ENCODE results near the gene CTNNA1.
"Not testable (repeated sequence)": the region's sequence is repeated elsewhere in the genome, so short reads cannot be mapped to it uniquely, and the experiment has no call there.

CTNNA1 gene

DNA sequence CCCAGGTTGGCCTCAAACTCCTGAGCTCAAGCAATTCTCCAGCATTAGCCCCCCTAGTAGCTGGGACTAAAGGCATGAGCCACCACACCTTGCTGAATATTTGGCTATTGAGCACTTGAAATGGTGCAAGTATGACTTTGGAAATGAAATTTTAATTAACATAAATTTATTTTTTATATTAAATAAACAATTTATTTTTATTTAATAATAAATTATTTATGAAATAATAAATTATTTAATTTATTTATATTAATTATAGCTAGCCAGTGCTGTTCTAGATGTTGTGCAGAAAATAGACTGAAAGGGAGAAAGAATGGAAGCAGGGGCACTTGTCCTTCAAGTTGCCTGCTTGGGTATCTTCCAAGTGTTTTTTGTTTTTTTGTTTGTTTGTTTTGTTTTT lies 40.0 kb upstream of the CTNNA1 start:
- no peak overlapping the region for H3K27ac Mint-ChIP-seq
- TF ChIP-seq, protein P1, sequence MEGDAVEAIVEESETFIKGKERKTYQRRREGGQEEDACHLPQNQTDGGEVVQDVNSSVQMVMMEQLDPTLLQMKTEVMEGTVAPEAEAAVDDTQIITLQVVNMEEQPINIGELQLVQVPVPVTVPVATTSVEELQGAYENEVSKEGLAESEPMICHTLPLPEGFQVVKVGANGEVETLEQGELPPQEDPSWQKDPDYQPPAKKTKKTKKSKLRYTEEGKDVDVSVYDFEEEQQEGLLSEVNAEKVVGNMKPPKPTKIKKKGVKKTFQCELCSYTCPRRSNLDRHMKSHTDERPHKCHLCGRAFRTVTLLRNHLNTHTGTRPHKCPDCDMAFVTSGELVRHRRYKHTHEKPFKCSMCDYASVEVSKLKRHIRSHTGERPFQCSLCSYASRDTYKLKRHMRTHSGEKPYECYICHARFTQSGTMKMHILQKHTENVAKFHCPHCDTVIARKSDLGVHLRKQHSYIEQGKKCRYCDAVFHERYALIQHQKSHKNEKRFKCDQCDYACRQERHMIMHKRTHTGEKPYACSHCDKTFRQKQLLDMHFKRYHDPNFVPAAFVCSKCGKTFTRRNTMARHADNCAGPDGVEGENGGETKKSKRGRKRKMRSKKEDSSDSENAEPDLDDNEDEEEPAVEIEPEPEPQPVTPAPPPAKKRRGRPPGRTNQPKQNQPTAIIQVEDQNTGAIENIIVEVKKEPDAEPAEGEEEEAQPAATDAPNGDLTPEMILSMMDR (IDR thresholded peaks at IDR 0.05) = no peak
- peaks cover 7% of the 10 kb centered on the region for H3K27me3 Mint-ChIP-seq (ENCODE audit: low read depth, poor library complexity)
- no peaks in the 10 kb centered on the region for H3K9me3 Mint-ChIP-seq
- DNase-seq = no peak
- peaks cover 24% of the 10 kb centered on the region for H3K4me1 Mint-ChIP-seq
- no peak overlapping the region for H3K4me3 Mint-ChIP-seq
- no peaks in the 10 kb centered on the region for H3K36me3 Mint-ChIP-seq (ENCODE audit: low read depth)

GRCh38 chr5:138714694-138715093 lies 38.5 kb upstream of the CTNNA1 start:
- H3K4me3 Mint-ChIP-seq = no peak overlapping the region
- H3K9me3 Mint-ChIP-seq = no peaks in the 10 kb centered on the region
- no peak for DNase-seq
- peaks cover 11% of the 10 kb centered on the region for H3K4me1 Mint-ChIP-seq
- peaks cover 7% of the 10 kb centered on the region for H3K27me3 Mint-ChIP-seq (ENCODE audit: low read depth, poor library complexity)
- TF ChIP-seq, protein P1 (IDR thresholded peaks at IDR 0.05) = no peak
- no peak overlapping the region for H3K27ac Mint-ChIP-seq
- H3K36me3 Mint-ChIP-seq (ENCODE audit: low read depth) = no peaks in the 10 kb centered on the region

DNA sequence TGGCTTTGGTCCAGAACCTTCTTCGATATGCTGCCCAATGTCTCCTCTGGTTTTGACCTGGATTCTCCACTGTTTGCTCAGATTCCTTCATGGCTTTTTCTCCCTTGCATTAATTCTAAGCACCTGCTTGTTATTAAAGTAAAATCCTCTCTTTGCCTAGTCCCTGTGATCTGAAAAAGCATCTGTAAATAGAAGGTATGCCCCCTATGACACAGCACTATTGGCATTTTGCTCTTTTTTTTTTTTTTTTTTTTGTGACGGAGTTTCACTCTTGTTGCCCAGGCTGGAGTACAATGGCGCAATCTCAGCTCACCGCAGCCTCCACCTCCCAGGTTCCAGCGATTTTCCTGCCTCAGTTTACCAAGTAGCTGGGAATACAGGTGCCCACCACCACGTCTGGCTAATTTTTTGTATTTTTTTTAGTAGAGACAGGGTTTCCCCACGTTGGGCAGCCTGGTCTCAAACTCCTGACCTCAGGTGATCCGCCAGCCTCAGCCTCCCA lies 37.2 kb upstream of the CTNNA1 start:
- not testable (repeated sequence) for H3K9me3 Mint-ChIP-seq; H3K27me3 Mint-ChIP-seq (ENCODE audit: low read depth, poor library complexity); H3K4me3 Mint-ChIP-seq; DNase-seq; H3K36me3 Mint-ChIP-seq (ENCODE audit: low read depth)
- Mint-ChIP-seq H3K27ac (peak overlapping the region; percentile 25), H3K4me1 (peaks cover 12% of the 10 kb centered on the region)

DNA sequence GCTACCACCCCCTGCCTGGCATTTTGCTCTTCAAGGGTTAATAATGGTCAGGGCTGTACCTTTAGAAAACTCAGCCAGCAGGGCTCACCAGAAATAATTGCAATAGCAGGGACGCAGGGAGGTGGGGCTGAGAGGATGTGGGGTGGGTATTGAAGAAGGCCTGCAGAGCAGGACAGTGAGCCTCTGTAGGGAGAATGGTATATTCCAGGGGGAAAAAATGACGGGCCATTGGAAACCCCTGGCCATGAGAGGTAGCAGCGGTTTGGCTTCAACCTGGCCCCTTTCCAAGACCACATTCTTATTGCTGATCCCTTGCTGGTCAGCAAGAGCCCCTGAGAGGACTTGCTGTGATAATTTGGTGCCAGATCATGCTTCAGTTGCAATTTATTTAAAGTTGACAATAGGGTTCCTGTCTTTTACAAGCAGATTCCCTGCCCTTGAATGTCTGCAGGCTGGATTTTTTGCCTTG lies 36.7 kb upstream of the CTNNA1 start:
- no peaks in the 10 kb centered on the region for H3K36me3 Mint-ChIP-seq (ENCODE audit: low read depth)
- H3K9me3 Mint-ChIP-seq = no peaks in the 10 kb centered on the region
- TF ChIP-seq, protein P1 (IDR thresholded peaks at IDR 0.05) = no peak
- H3K27me3 Mint-ChIP-seq (ENCODE audit: low read depth, poor library complexity) = peaks cover 7% of the 10 kb centered on the region
- no peak overlapping the region for H3K27ac Mint-ChIP-seq
- H3K4me1 Mint-ChIP-seq = peaks cover 14% of the 10 kb centered on the region
- DNase-seq = no peak
- no peak overlapping the region for H3K4me3 Mint-ChIP-seq

- H3K27me3 Mint-ChIP-seq (ENCODE audit: low read depth, poor library complexity) = peaks cover 3% of the 10 kb centered on the region
Observed at GRCh38 chr5:138717399-138717798, 35.8 kb upstream of the CTNNA1 start.

GRCh38 chr5:138719811-138720210 lies 33.4 kb upstream of the CTNNA1 start:
- DNase-seq = no peak
- H3K9me3 Mint-ChIP-seq = no peaks in the 10 kb centered on the region
- H3K27ac Mint-ChIP-seq = no peak overlapping the region
- TF ChIP-seq, protein P1 (IDR thresholded peaks at IDR 0.05) = no peak
- peaks cover 6% of the 10 kb centered on the region for H3K27me3 Mint-ChIP-seq (ENCODE audit: low read depth, poor library complexity)
- peaks cover 42% of the 10 kb centered on the region for H3K4me1 Mint-ChIP-seq
- no peaks in the 10 kb centered on the region for H3K36me3 Mint-ChIP-seq (ENCODE audit: low read depth)
- H3K4me3 Mint-ChIP-seq = no peak overlapping the region

More at GRCh38 chr5:138717399-138717798, 35.8 kb upstream of the CTNNA1 start:
- TF ChIP-seq, protein P1 (IDR thresholded peaks at IDR 0.05) = no peak
- Mint-ChIP-seq H3K36me3 (ENCODE audit: low read depth) (no peaks in the 10 kb centered on the region), H3K9me3 (no peaks in the 10 kb centered on the region), H3K27ac (no peak overlapping the region), H3K4me3 (no peak overlapping the region), H3K4me1 (peaks cover 23% of the 10 kb centered on the region)
- DNase-seq = no peak
